ENCODE data around the gene LRRC40. TPM values are rescaled to one million over a fixed set of nuclear protein-coding genes. Genes with fewer than 3 reads are reported as not detected.

The LRRC40 gene
- total RNA-seq, 1 donor from 2014 or later = 23.3 TPM

Other genes starting within 250 kb of the LRRC40 start
- gene SRSF11, start 15.8 kb upstream of the LRRC40 start, total RNA-seq = 194 and 195 TPM in 2 replicates
- 24.7 and 25.8 TPM in 2 replicates for gene ANKRD13C, start 149.1 kb upstream of the LRRC40 start, total RNA-seq
- gene CTH, start 205.7 kb upstream of the LRRC40 start, total RNA-seq = 12.3 and 12.9 TPM in 2 replicates